Smooth muscle cell (in vitro differentiated cells): Measurements from ENCODE around the gene RHOD. TPM values are rescaled to one million over a fixed set of nuclear protein-coding genes. Genes with fewer than 3 reads are reported as not detected.

Experiments used
- DNase-seq: peaks from one replicate; lab custom pipeline; 2025; ENCODE audit not compliant: unreplicated experiment; lab: John Stamatoyannopoulos, UW
- H2AFZ ChIP-seq: fragments of 200-600 bp; sonication (generic); 2 replicates; pipeline ENCODE4 v1.6.0; 2016; ENCODE audit warnings: antibody characterized with exemption, low read depth, mild to moderate bottlenecking
- H3F3A ChIP-seq: fragments of 200-600 bp; sonication (generic); 2 replicates; pipeline ENCODE4 v1.6.0; 2017; ENCODE audit warnings: antibody characterized with exemption, low read depth
- H3K27ac ChIP-seq: fragments of 200-600 bp; sonication (generic); 2 replicates; pipeline ENCODE4 v1.5.1; 2016; ENCODE audit warnings: low read depth, mild to moderate bottlenecking
- H3K27me3 ChIP-seq: fragments of 200-600 bp; sonication (generic); 2 replicates; pipeline ENCODE4 v1.6.1; 2016; ENCODE audit warnings: low read depth, mild to moderate bottlenecking
- H3K36me3 ChIP-seq: fragments of 200-600 bp; sonication (generic); 2 replicates; pipeline ENCODE4 v1.5.1; 2016; ENCODE audit warnings: low read depth
- H3K4me1 ChIP-seq: fragments of 200-600 bp; sonication (generic); 2 replicates; pipeline ENCODE4 v1.5.1; 2016; ENCODE audit warnings: low read depth
- H3K4me2 ChIP-seq: fragments of 200-600 bp; sonication (generic); 2 replicates; pipeline ENCODE4 v1.6.0; 2016; ENCODE audit warnings: mild to moderate bottlenecking
- H3K4me3 ChIP-seq: fragments of 200-600 bp; sonication (generic); 2 replicates; pipeline ENCODE4 v1.5.1; 2016; ENCODE audit warnings: mild to moderate bottlenecking
- H3K79me2 ChIP-seq: fragments of 200-600 bp; sonication (generic); 2 replicates; pipeline ENCODE4 v1.6.0; 2016; ENCODE audit warnings: low read depth, mild to moderate bottlenecking
- H3K9ac ChIP-seq: fragments of 200-600 bp; sonication (generic); 2 replicates; pipeline ENCODE4 v1.6.0; 2016; ENCODE audit warnings: low read depth
- H3K9me3 ChIP-seq: fragments of 200-600 bp; sonication (generic); replicated peaks from 2 replicates; pipeline ENCODE4 v1.5.1; 2016; ENCODE audit warnings: low read depth
- H4K20me1 ChIP-seq: fragments of 200-600 bp; sonication (generic); 2 replicates; pipeline ENCODE4 v1.6.0; 2016; ENCODE audit warnings: low read depth
- WGBS: methylation state at CpG from one replicate; pipeline ENCODE4 v1.1.7; 2016; ENCODE audit warnings: low lambda C conversion rate; 5-methylcytosine and 5-hydroxymethylcytosine counted together
- polyA plus RNA-seq: library from polyadenylated mRNA; unstranded; fragments of >200 nt; fragmentation: Nextera tagmentation; extraction: Ambion mirVana; gene quantifications from 2 replicates; pipeline ENCODE4 v1.2.1, GENCODE V29; 2016
- total RNA-seq: library from RNA; depleted of rRNA; stranded (reverse); fragments of >200 nt; gene quantifications from 2 replicates; pipeline ENCODE4 v1.2.3, GENCODE V29; 2014
- TF ChIP-seq, protein P1 (sequence below): fragments of 200-600 bp; sonication (generic); IDR thresholded peaks from 2 replicates; pipeline ENCODE4 v1.5.1; 2017; ENCODE audit warnings: borderline replicate concordance, mild to moderate bottlenecking, antibody characterized with exemption; ENCODE audit not compliant: insufficient read depth, poor library complexity, severe bottlenecking

The RHOD gene
- total and polyA plus RNA-seq, 2 experiments from 2014 or later = 28.4 to 38.9 TPM

DNA sequence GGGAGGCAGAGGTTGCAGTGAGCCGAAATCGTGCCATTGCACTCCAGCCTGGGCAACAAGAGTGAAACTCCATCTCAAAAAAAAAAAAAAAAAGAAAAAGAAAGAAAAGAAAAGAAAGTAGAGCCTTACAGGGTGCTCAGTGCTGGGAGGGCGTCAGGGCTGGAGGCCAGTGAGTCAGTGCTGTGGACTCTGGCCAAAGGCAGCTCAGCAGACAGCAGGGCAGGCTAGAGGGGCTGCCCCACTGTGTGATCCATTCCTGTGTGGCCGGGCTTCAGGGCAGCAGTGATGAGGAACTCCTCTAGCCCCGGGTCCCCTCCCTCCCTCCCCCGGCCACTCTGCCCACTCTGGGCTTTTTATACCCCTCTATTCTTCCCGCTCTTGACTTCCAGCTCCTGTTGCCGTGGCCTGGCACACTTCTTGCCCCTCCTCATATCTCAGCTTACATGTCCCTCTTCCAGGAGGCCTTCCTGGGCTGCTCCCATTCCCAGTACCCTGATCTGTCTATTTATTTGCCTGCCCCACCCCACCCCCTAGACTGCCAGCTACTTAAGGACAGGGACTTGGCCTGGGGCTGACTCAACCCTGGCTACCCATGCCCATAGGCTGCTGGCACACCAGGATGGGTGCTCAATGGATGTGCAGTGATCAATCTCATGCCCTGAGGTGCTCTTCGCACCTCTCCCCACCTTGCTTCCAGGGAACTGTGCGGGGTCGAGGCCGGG is 23.7 kb upstream of the RHOD start:
- 67% methylated on average over 10 of the region's 12 CpGs for WGBS
- Histone ChIP-seq H2AFZ (no peak overlapping the region), H3K27me3 (no peaks in the 10 kb centered on the region), H3K79me2 (no peaks in the 10 kb centered on the region), H3K27ac (peak overlapping the region; percentile 97), H3K4me1 (peaks cover 12% of the 10 kb centered on the region), H4K20me1 (no peaks in the 10 kb centered on the region), H3K4me2 (peak overlapping the region; percentile 72), H3F3A (peaks cover 9% of the 10 kb centered on the region), H3K9me3 (no peaks in the 10 kb centered on the region), H3K9ac (peak overlapping the region; percentile 72), H3K4me3 (no peak overlapping the region), H3K36me3 (no peaks in the 10 kb centered on the region)
- DNase-seq = peak; percentile 44
- TF ChIP-seq, protein P1, sequence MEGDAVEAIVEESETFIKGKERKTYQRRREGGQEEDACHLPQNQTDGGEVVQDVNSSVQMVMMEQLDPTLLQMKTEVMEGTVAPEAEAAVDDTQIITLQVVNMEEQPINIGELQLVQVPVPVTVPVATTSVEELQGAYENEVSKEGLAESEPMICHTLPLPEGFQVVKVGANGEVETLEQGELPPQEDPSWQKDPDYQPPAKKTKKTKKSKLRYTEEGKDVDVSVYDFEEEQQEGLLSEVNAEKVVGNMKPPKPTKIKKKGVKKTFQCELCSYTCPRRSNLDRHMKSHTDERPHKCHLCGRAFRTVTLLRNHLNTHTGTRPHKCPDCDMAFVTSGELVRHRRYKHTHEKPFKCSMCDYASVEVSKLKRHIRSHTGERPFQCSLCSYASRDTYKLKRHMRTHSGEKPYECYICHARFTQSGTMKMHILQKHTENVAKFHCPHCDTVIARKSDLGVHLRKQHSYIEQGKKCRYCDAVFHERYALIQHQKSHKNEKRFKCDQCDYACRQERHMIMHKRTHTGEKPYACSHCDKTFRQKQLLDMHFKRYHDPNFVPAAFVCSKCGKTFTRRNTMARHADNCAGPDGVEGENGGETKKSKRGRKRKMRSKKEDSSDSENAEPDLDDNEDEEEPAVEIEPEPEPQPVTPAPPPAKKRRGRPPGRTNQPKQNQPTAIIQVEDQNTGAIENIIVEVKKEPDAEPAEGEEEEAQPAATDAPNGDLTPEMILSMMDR = no peak

DNA sequence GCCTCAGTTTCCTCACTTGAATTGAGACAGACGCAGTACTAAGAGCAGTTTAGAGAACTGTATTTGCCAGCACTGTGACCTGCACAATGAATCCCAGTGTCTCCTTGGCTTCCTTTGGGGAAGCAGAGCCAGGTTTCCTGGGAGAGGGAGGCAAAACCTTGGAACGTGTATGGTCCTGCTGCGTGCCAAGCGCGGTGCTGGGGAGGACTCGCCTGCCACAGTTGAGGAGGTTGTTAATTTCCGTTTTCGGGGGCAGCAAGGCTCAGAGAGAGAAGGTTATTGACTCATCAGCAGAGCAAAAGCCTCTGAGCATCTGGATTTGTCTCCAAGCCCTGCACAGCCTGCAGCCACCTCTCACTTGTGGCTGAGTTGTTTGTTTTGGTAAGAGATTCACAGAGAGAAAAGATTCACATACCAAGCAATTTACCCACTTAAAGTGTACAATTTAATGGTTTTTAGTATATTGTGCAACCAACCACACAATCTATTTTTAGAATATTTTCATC is 22.9 kb upstream of the RHOD start:
- DNase-seq = no peak

DNA sequence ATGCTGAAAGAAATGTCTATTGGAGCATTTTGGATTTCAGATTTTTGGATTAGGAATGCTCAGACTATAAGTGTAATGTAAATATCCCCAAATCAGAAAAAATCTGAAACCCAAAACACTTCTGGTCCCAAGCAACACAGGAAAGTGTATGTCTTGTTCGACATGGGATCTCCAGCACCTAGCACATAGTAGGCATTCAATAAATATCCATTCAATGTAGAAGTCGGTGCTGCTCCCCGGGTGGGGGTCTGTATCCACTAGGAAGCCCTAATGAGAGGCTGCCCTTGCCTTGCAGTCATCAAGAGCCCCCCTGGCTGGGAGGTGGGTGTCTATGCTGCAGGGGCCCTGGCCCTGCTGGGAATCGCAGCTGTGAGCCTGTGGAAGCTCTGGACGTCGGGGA is 22.3 kb upstream of the RHOD start:
- H3K27me3 ChIP-seq = no peaks in the 10 kb centered on the region
- peak overlapping the region; percentile 97 for H3K27ac ChIP-seq
- H3K4me3 ChIP-seq = no peak overlapping the region
- TF ChIP-seq, protein P1 = no peak
- peak overlapping the region; percentile 23 for H3K9ac ChIP-seq
- H3K4me1 ChIP-seq = peaks cover 12% of the 10 kb centered on the region
- H3F3A ChIP-seq = peaks cover 9% of the 10 kb centered on the region
- H2AFZ ChIP-seq = no peak overlapping the region
- no peak for DNase-seq
- no peaks in the 10 kb centered on the region for H4K20me1 ChIP-seq
- WGBS = 93% methylated on average over 6 of the region's 6 CpGs
- no peaks in the 10 kb centered on the region for H3K36me3 ChIP-seq
- no peaks in the 10 kb centered on the region for H3K9me3 ChIP-seq
- no peaks in the 10 kb centered on the region for H3K79me2 ChIP-seq
- H3K4me2 ChIP-seq = peak overlapping the region; percentile 38

More for the DNA sequence above, 22.9 kb upstream of the RHOD start:
- Histone ChIP-seq H3K79me2 (no peaks in the 10 kb centered on the region), H3K27me3 (no peaks in the 10 kb centered on the region), H3F3A (peaks cover 9% of the 10 kb centered on the region), H3K4me2 (peak overlapping the region; percentile 72), H3K9me3 (no peaks in the 10 kb centered on the region), H3K36me3 (no peaks in the 10 kb centered on the region), H3K9ac (peak overlapping the region; percentile 72), H3K4me3 (no peak overlapping the region), H2AFZ (no peak overlapping the region), H4K20me1 (no peaks in the 10 kb centered on the region), H3K4me1 (peaks cover 12% of the 10 kb centered on the region), H3K27ac (peak overlapping the region; percentile 97)
- TF ChIP-seq, protein P1 = no peak
- WGBS = 28% methylated on average over 8 of the region's 8 CpGs
